ENCODE results near the gene MEF2D.

GRCh38 chr1:156492591-156493080, 7.9 kb downstream of the MEF2D start:
- TF ChIP-seq KLF17 (tag by site-specific recombination; IDR thresholded peaks at IDR 0.05) (no peak), PRDM2 (tag by site-specific recombination; IDR thresholded peaks at IDR 0.05; ENCODE audit: borderline replicate concordance) (no peak), ZNF561 (tag by site-specific recombination; IDR thresholded peaks at IDR 0.05; ENCODE audit: borderline replicate concordance) (no peak), EGR2 (tag by site-specific recombination; IDR thresholded peaks at IDR 0.05; ENCODE audit: low read depth) (0 out of 2 replicates have a peak, but pooled peaks have one; percentile 5), KLF16 (tag by site-specific recombination; IDR thresholded peaks at IDR 0.05) (no peak), REST (tag by site-specific recombination; IDR thresholded peaks at IDR 0.05) (no peak)
